HCT116 (cell line): ENCODE data around the gene COASY. TPM values are rescaled to one million over a fixed set of nuclear protein-coding genes. Genes with fewer than 3 reads are reported as not detected.

Experiments used
- ATAC-seq: fragments of 200-7000 bp; cut with Tn5 transposase; 2 replicates; pipeline ENCODE4 v1.9.1; 2020; ENCODE audit warnings: mild to moderate bottlenecking, moderate library complexity
- BruUV-seq: library from RNA; stranded (reverse); fragments of 400-500 nt; replicated peaks from 2 replicates; lab custom pipeline; 2021; lab: Mats Ljungman, UMichigan
- CTCF ChIA-PET: fragments of 300-600 bp; sonication (Branson Sonifier 250); formaldehyde crosslinking; loops from one replicate; lab custom pipeline; 2021; ENCODE audit warnings: antibody characterized with exemption; lab: Charles Lee
- POLR2A ChIA-PET: fragments of 300-600, 350-600 bp; sonication (Branson Sonifier 250); formaldehyde crosslinking; loops from one replicate; lab custom pipeline; 2021; ENCODE audit warnings: antibody characterized with exemption; lab: Charles Lee
- RAD21 ChIA-PET, 2 experiments: fragments of 300-600 bp; sonication (Branson Sonifier 250); formaldehyde crosslinking; loops; one replicate each; lab custom pipeline; 2023; ENCODE audit warnings: low total read pairs in 2 of 2; ENCODE audit not compliant: uncharacterized antibody in 2 of 2, unreplicated experiment in 2 of 2, low non-redundant PET in 1 of 2; lab: Charles Lee
- DNase-seq: peaks from one replicate; pipeline ENCODE4 v3.0.0-alpha.2; 2010; ENCODE audit warnings: low read depth, low spot score
- H2AFZ ChIP-seq: fragments of 200-600 bp; shearing (Covaris generic), sonication (generic); 2 replicates; pipeline ENCODE4 v1.6.1; 2017; ENCODE audit warnings: low read depth, mixed run types, mixed read lengths, antibody characterized with exemption, low read length; ENCODE audit not compliant: poor library complexity, severe bottlenecking
- H3K27ac ChIP-seq: 2 replicates; pipeline ENCODE4 v1.5.1; 2012; ENCODE audit warnings: low read depth, low read length
- H3K27me3 ChIP-seq: fragments of 200-600 bp; sonication (generic); 2 replicates; pipeline ENCODE4 v1.6.1; 2016; ENCODE audit warnings: mixed run types, low read length, mixed read lengths; ENCODE audit not compliant: insufficient read depth
- H3K36me3 ChIP-seq, 2 experiments: fragments of 200-500 bp in 1 of 2; fragments of 200-600 bp in 1 of 2; sonication (Bioruptor generic) in 1 of 2; sonication (generic) in 1 of 2; 2 replicates each; pipeline versions ENCODE4 v1.5.1 to v1.6.1; 2014 to 2016; ENCODE audit warnings: low read length in 2 of 2, inconsistent platforms in 1 of 2, mixed read lengths in 1 of 2, mixed run types in 1 of 2; ENCODE audit not compliant: insufficient read depth in 2 of 2, control insufficient read depth in 1 of 2
- H3K4me1 ChIP-seq, 2 experiments: fragments of 200-600 bp in 1 of 2; sonication (generic) in 1 of 2; 2 replicates each; pipeline versions ENCODE4 v1.5.1 to v1.6.1; 2012 to 2017; ENCODE audit warnings: low read length in 2 of 2, inconsistent platforms in 1 of 2, mild to moderate bottlenecking in 1 of 2, mixed read lengths in 1 of 2, mixed run types in 1 of 2, moderate library complexity in 1 of 2; ENCODE audit not compliant: insufficient read depth in 2 of 2, control insufficient read depth in 1 of 2
- H3K4me2 ChIP-seq: fragments of 200-600 bp; sonication (generic); 2 replicates; pipeline ENCODE4 v1.6.1; 2017; ENCODE audit warnings: mixed run types, low read length, mixed read lengths
- H3K4me3 ChIP-seq, 2 experiments: fragments of 200-600 bp in 1 of 2; sonication (generic) in 1 of 2; replicated peaks in 1 of 2; 2 replicates each; pipeline ENCODE4 v1.5.1; 2011 to 2016; ENCODE audit warnings: low read length in 2 of 2, control low read depth in 1 of 2, low read depth in 1 of 2, mild to moderate bottlenecking in 1 of 2, mixed read lengths in 1 of 2, mixed run types in 1 of 2
- H3K79me2 ChIP-seq: fragments of 200-600 bp; sonication (generic); 2 replicates; pipeline ENCODE4 v1.6.1; 2017; ENCODE audit warnings: mild to moderate bottlenecking, mixed run types, low read length, moderate library complexity, mixed read lengths; ENCODE audit not compliant: insufficient read depth
- H3K9ac ChIP-seq: fragments of 200-600 bp; sonication (generic); 2 replicates; pipeline ENCODE4 v1.6.1; 2016; ENCODE audit warnings: low read length, mixed read lengths
- H3K9me2 ChIP-seq: fragments of 200-600 bp; sonication (generic), shearing (Covaris generic); 2 replicates; pipeline ENCODE4 v1.6.1; 2017; ENCODE audit warnings: mixed run types, mild to moderate bottlenecking, moderate library complexity; ENCODE audit not compliant: insufficient read depth
- H3K9me3 ChIP-seq, 2 experiments: fragments of 200-500 bp in 1 of 2; fragments of 200-600 bp in 1 of 2; sonication (Bioruptor generic) in 1 of 2; sonication (generic) in 1 of 2; 2 replicates each; pipeline ENCODE4 v1.6.1; 2014 to 2017; ENCODE audit warnings: low read length in 2 of 2, mixed read lengths in 2 of 2, inconsistent platforms in 1 of 2, low read depth in 1 of 2, mild to moderate bottlenecking in 1 of 2, mixed run types in 1 of 2, moderate library complexity in 1 of 2; ENCODE audit not compliant: control insufficient read depth in 1 of 2, insufficient read depth in 1 of 2
- H4K20me1 ChIP-seq: fragments of 200-600 bp; sonication (generic), shearing (Covaris generic); 2 replicates; pipeline ENCODE4 v1.6.1; 2017; ENCODE audit warnings: mixed run types, mild to moderate bottlenecking, moderate library complexity; ENCODE audit not compliant: insufficient read depth
- CBX3 ChIP-seq: IDR thresholded peaks from 2 replicates; pipeline ENCODE4 v1.6.1; 2012; ENCODE audit warnings: low read depth
- CTCF ChIP-seq, 3 experiments: fragments of 200-600 bp in 1 of 3; sonication (generic) in 1 of 3; IDR thresholded peaks in 2 of 3; conservative IDR thresholded peaks in 1 of 3; 2 replicates each; pipeline ENCODE4 v1.5.1; 2012 to 2017; ENCODE audit warnings: low read depth in 2 of 3, low read length in 2 of 3, antibody characterized with exemption in 1 of 3, borderline replicate concordance in 1 of 3, control low read depth in 1 of 3, mild to moderate bottlenecking in 1 of 3, mixed read lengths in 1 of 3, mixed run types in 1 of 3, moderate library complexity in 1 of 3; ENCODE audit not compliant: insufficient read depth in 1 of 3
- EGR1 ChIP-seq: IDR thresholded peaks from 2 replicates; pipeline ENCODE4 v1.6.1; 2012; ENCODE audit warnings: low read depth
- EZH2 ChIP-seq: fragments of 200-600 bp; sonication (generic); IDR thresholded peaks from 2 replicates; pipeline ENCODE4 v1.6.1; 2017; ENCODE audit warnings: antibody characterized with exemption, mixed run types
- EZH2phosphoT487 ChIP-seq: fragments of 200-600 bp; IDR thresholded peaks from 2 replicates; pipeline ENCODE4 v1.6.1; 2018; ENCODE audit warnings: antibody characterized with exemption, borderline replicate concordance
- FOSL1 ChIP-seq: IDR thresholded peaks from 2 replicates; pipeline ENCODE4 v1.6.1; 2012; ENCODE audit warnings: low read depth
- POLR2A ChIP-seq: IDR thresholded peaks from 2 replicates; pipeline ENCODE4 v1.7.0; 2011; ENCODE audit warnings: borderline replicate concordance; ENCODE audit not compliant: insufficient read depth, insufficient read length; ENCODE audit errors: extremely low read depth
- REST ChIP-seq: IDR thresholded peaks from 2 replicates; pipeline ENCODE4 v1.6.1; 2012; ENCODE audit warnings: low read depth
- SIN3A ChIP-seq: IDR thresholded peaks from 2 replicates; pipeline ENCODE4 v1.6.1; 2012; ENCODE audit warnings: low read depth
- SRF ChIP-seq: IDR thresholded peaks from 2 replicates; pipeline ENCODE4 v1.6.1; 2012; ENCODE audit warnings: low read depth
- YY1 ChIP-seq: IDR thresholded peaks from 2 replicates; pipeline ENCODE4 v1.6.1; 2011; ENCODE audit warnings: low read length, low read depth, moderate library complexity, mild to moderate bottlenecking; ENCODE audit not compliant: insufficient replicate concordance; ENCODE audit errors: extremely low read depth
- ZNF274 ChIP-seq: fragments of 200-500 bp; sonication (Bioruptor generic); IDR thresholded peaks from 2 replicates; pipeline ENCODE4 v1.6.1; 2014; ENCODE audit warnings: mild to moderate bottlenecking, low read depth, low read length, inconsistent platforms
- intact Hi-C: fragments of 100-400 bp; cut with micrococcal nuclease; formaldehyde crosslinking; loops from 2 replicates; pipeline ENCODE4 v1.10.0; 2022
- total RNA-seq: library from RNA; stranded (reverse); gene quantifications from one replicate; pipeline ENCODE4 v1.2.1, GENCODE V29; 2021; ENCODE audit not compliant: unreplicated experiment
- TF ChIP-seq, protein P1 (sequence below): IDR thresholded peaks from 2 replicates; pipeline ENCODE4 v1.6.1; 2011; ENCODE audit warnings: mild to moderate bottlenecking, low read length, moderate library complexity; ENCODE audit not compliant: insufficient replicate concordance; ENCODE audit errors: extremely low read depth
- TF ChIP-seq, protein P2 (sequence below): IDR thresholded peaks from 2 replicates; pipeline ENCODE4 v1.6.1; 2012

COASY gene
- total RNA-seq, 1 experiment from 2014 or later, result 137 TPM

GRCh38 chr17:42525221-42525620 lies 36.7 kb upstream of the COASY start:
- peaks cover 3 to 5% of the 10 kb centered on the region in 2 experiments; a peak in 2 of 4 replicates for H3K36me3 ChIP-seq
- no peak overlapping the region for H3K9ac ChIP-seq
- ChIA-PET RAD21 (no interaction called here), CTCF (no interaction called here), POLR2A (interaction anchor here (1.1 kb wide), 1 partner anchor 99 kb away, joined by 4 read pairs; no protein-coding TSS in a partner anchor)
- intact Hi-C loops, result loop anchor here (5.0 to 10.0 kb wide), 2 partner anchors 408 to 500 kb away; partner anchors contain the start of gene NKIRAS2
- no TSS peak for BruUV-seq
- H3K9me3 ChIP-seq, result no peaks in the 10 kb centered on the region
- no peak overlapping the region for H3K27ac ChIP-seq
- no peak overlapping the region for H3K4me2 ChIP-seq
- H3K27me3 ChIP-seq, result no peaks in the 10 kb centered on the region
- no peak for TF ChIP-seq SIN3A
- TF ChIP-seq SRF, result no peak
- TF ChIP-seq YY1, result no peak
- TF ChIP-seq EZH2phosphoT487, result no peak
- TF ChIP-seq, protein P1, sequence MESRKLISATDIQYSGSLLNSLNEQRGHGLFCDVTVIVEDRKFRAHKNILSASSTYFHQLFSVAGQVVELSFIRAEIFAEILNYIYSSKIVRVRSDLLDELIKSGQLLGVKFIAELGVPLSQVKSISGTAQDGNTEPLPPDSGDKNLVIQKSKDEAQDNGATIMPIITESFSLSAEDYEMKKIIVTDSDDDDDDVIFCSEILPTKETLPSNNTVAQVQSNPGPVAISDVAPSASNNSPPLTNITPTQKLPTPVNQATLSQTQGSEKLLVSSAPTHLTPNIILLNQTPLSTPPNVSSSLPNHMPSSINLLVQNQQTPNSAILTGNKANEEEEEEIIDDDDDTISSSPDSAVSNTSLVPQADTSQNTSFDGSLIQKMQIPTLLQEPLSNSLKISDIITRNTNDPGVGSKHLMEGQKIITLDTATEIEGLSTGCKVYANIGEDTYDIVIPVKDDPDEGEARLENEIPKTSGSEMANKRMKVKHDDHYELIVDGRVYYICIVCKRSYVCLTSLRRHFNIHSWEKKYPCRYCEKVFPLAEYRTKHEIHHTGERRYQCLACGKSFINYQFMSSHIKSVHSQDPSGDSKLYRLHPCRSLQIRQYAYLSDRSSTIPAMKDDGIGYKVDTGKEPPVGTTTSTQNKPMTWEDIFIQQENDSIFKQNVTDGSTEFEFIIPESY, result no peak
- no peak for TF ChIP-seq EGR1
- TF ChIP-seq FOSL1, result no peak
- TF ChIP-seq, protein P2, sequence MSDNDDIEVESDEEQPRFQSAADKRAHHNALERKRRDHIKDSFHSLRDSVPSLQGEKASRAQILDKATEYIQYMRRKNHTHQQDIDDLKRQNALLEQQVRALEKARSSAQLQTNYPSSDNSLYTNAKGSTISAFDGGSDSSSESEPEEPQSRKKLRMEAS, result no peak
- TF ChIP-seq POLR2A, result no peak
- TF ChIP-seq CTCF (IDR thresholded peaks at IDR 0.05 in 2 of 3, conservative IDR thresholded peaks at IDR 0.05 in 1 of 3; ENCODE audit: borderline replicate concordance in 1 of 3, insufficient read depth in 1 of 3, low read depth in 2 of 3, low read length in 2 of 3), result no peak
- no peak for TF ChIP-seq CBX3
- no peak for TF ChIP-seq ZNF274
- no peak for TF ChIP-seq EZH2
- TF ChIP-seq REST, result no peak
- DNase-seq (no peak), ATAC-seq (no peak)
- H3K4me1 ChIP-seq, result peaks cover 30 to 69% of the 10 kb centered on the region in 2 experiments
- H2AFZ ChIP-seq, result no peak overlapping the region
- H3K9me2 ChIP-seq, result no peaks in the 10 kb centered on the region
- no peaks in the 10 kb centered on the region for H4K20me1 ChIP-seq
- H3K4me3 ChIP-seq, result no peak overlapping the region
- no peaks in the 10 kb centered on the region for H3K79me2 ChIP-seq
